GM19193 (cell line): ENCODE results near the gene ZNF593.
A peak's percentile ranks its signal among the peaks of the same experiment; 100 is the strongest.

Experiments used
- POLR2A ChIP-seq: IDR thresholded peaks from 4 replicates; pipeline ENCODE4 v1.6.1; 2011; ENCODE audit not compliant: insufficient read depth, insufficient read length; ENCODE audit errors: extremely low read depth

The ZNF593 gene

GRCh38 chr1:26169669-26170471 is at the start of gene ZNF593:
TSS of gene ZNF593 (plus strand) at chr1:26169908. CDS start at chr1:26169984, 76 bp downstream.
- TF ChIP-seq POLR2A: peak; percentile 84

DNA sequence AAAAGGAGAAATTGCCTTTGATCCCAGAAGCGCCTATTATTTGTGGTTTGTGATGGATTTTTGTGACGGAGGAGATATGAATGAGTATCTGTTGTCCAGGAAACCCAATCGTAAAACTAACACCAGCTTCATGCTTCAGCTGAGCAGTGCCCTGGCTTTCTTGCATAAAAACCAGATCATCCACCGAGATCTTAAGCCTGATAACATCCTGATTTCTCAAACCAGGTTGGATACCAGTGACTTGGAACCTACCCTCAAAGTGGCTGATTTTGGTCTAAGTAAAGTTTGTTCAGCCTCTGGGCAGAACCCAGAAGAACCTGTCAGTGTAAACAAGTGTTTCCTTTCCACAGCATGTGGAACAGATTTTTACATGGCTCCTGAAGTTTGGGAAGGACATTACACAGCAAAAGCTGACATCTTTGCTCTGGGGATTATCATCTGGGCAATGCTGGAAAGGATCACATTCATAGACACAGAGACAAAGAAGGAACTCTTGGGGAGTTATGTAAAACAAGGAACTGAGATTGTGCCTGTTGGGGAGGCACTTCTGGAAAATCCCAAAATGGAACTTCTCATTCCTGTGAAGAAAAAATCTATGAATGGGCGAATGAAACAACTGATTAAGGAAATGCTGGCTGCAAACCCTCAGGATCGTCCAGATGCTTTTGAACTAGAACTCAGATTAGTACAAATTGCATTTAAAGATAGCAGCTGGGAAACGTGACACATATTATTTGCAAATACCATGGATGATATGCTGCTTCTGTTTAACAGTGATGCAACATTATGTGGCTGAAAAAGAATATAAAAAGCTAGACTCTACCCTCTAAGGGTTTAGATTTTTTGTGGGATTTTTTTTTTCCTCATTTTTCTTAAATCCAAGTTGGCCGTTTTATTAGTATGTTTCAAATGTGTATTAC is 47.6 kb upstream of the ZNF593 start:
- TF ChIP-seq POLR2A: no peak

GRCh38 chr1:26122988-26123973 is 46.4 kb upstream of the ZNF593 start:
- TF ChIP-seq POLR2A: no peak

- TF ChIP-seq POLR2A: no peak
These were observed 45.0 kb upstream of the ZNF593 start for GRCh38 chr1:26124418-26125331.

DNA sequence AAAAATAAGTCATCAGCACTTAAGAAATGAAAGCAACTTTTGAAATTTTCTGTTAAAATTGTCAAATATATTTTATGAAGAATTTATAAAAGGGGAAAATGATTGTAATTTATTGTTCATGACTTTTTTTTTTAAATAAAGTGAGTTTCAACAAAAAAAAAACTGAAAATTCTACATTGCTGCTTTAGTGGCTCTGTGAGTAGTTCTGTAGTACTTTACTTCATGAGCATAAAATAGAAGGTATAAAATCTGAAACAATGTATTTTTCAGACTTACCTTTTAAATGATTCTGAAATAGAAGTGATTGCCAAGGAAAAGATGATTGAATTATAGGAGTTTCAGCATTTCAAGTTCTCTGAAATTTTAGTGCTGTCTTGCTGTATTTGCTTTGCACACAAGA is 44.3 kb upstream of the ZNF593 start:
- no peak for TF ChIP-seq POLR2A

GRCh38 chr1:26125946-26126320 is 43.8 kb upstream of the ZNF593 start:
- TF ChIP-seq POLR2A: no peak

DNA sequence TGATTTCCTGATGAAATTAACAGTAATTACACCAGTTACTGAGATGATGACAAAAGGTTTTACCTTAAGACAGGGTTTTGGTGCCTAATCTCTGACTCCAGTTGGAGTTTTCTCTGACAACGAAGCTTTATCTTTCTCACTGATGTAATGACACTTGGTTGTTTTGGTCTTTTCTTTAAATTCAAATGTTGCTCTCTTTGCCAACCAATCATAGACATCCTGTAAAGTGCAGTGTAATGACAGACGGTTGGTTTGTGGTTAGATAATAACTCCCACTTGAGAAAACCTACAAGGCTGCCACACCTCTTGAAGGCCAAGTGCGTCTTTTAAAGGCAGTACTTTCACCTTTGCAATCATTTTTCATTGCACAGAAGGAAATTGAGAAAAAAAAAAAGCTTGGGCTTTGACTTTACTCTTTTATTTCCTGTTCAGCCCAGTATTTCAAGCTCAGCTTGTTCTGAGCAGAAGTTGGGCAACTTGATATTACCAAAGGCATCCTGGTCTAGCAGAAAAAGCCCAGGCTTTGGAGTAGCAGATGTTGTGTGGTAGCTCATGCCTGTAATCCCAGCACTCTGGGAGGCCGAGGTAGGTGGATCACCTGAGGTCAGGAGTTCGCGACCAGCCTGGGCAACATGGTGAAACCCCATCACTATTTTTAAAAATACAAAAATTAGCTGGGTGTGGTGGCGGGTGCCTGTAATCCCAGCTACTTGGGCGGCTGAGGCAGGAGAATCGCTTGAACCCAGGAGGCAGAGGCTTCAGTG is 43.2 kb upstream of the ZNF593 start:
- TF ChIP-seq POLR2A: no peak

DNA sequence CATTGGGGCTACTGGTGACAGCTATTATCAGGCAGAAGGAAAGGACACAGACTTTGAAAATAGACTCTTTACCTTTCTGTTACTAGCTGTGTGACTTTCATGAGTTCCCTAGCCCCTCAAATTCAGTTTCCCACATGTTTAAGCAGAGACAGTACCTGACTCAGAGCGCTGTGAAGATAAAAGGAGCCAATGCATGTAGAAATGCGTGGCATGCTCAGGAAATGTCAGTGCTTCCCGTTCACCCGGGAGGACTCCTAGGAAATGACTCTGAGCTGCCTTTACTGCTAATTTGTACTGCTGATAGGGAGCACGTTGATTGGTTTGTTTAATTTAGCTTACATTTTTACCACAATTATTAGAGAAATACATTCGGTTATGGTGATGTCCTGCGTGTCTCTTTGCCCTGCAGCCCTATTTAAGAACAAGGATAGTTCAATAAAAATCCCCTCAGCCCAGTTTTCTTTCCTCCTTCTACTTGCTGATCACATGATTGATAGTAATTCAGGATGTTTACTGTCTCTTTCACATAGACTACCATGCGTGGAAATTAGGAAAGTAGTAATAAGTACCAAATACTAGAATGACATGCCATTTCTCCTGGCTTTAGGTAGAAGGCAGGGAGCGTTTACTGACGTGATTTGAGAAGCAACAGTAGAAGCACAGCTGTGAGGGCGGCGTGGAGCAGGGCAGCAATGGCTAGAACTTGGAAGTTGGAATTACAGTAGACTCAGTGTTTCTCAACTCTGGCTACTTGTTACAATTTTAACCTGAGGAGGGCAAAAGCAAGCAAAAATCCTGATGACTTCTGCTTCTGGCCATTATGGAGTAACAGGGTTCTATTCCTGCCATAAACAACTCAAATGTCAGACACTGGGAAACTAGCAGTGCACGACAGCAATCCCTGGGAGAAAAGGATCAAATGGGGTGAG is 42.2 kb upstream of the ZNF593 start:
- TF ChIP-seq POLR2A: no peak

- no peak for TF ChIP-seq POLR2A
These were observed 39.9 kb upstream of the ZNF593 start for GRCh38 chr1:26129778-26130177.

DNA sequence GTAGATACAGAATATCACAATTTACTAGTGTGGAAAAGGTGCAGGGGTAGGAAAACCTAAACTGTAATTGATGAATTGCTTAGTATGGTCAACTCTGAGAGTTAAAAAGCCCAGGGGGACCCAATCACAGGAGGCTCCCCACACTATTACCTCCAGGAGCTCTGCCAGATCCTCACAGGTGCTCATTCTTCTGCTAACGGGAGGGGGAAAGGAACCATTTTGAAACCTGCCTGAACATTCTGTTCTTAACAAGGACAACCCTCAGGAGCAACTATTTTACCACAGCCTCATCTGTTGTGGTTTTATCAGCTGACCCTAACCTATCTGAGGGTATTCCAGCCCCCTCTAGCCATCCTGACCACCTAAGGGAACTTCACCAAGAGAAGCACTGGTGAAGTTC is 39.0 kb upstream of the ZNF593 start:
- no peak for TF ChIP-seq POLR2A

GRCh38 chr1:26132128-26132833 is 37.4 kb upstream of the ZNF593 start:
- no peak for TF ChIP-seq POLR2A
